ENCODE results near the gene RNASE8. TPM values are rescaled to one million over a fixed set of nuclear protein-coding genes. Genes with fewer than 3 reads are reported as not detected.
A peak's percentile ranks its signal among the peaks of the same experiment; 100 is the strongest.

RNASE8 gene
- total RNA-seq, 2 donors from 2014 or later = not detected

DNA sequence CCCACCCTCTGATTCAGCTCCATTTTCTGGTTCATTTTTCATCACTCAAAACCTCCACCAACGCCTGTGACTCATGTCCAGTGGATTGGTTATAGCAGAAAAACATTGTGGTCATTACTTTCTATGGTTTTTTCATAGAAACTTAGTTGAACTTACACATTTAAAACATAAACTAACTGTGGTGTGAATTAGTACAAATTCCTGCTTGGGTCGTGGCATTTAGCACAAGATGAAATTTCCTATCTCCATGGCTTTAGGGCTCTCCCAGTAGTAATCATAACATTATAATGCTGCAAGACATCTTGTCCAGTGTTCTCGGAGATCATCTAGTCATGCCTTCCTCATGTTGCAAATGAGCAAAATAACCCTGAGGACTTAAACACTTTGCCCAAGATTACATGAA is 8.3 kb upstream of the RNASE8 start:
- ATAC-seq (no peak), DNase-seq (no peak)
- H3K27ac Mint-ChIP-seq = no peak overlapping the region
- H3K4me3 Mint-ChIP-seq = no peak overlapping the region
- peaks cover 2% of the 10 kb centered on the region for H3K36me3 Mint-ChIP-seq (ENCODE audit: low read depth)
- H3K4me1 Mint-ChIP-seq = peaks cover 22% of the 10 kb centered on the region
- H3K9me3 ChIP-seq (ENCODE audit: control insufficient read depth, low read length, poor library complexity, severe bottlenecking) = no peaks in the 10 kb centered on the region
- H3K27me3 Mint-ChIP-seq = peaks cover 40% of the 10 kb centered on the region

- ATAC-seq (no peak), DNase-seq (no peak)
- peaks cover 31% of the 10 kb centered on the region for H3K27me3 Mint-ChIP-seq
- H3K36me3 Mint-ChIP-seq (ENCODE audit: low read depth) = peaks cover 2% of the 10 kb centered on the region
- H3K4me1 Mint-ChIP-seq = peaks cover 11% of the 10 kb centered on the region
- H3K27ac Mint-ChIP-seq = no peak overlapping the region
- H3K9me3 ChIP-seq (ENCODE audit: control insufficient read depth, low read length, poor library complexity, severe bottlenecking) = no peaks in the 10 kb centered on the region
- no peak overlapping the region for H3K4me3 Mint-ChIP-seq
Measured at GRCh38 chr14:21050597-21050996, 7.0 kb upstream of the RNASE8 start.

GRCh38 chr14:21053184-21054122 is 4.2 kb upstream of the RNASE8 start:
- peak overlapping the region; percentile 77 for H3K27ac Mint-ChIP-seq
- no peaks in the 10 kb centered on the region for H3K9me3 ChIP-seq (ENCODE audit: control insufficient read depth, low read length, poor library complexity, severe bottlenecking)
- peaks cover 34% of the 10 kb centered on the region for H3K27me3 Mint-ChIP-seq
- peaks cover 2% of the 10 kb centered on the region for H3K36me3 Mint-ChIP-seq (ENCODE audit: low read depth)
- DNase-seq (no peak), ATAC-seq (no peak)
- H3K4me3 Mint-ChIP-seq = no peak overlapping the region
- peaks cover 13% of the 10 kb centered on the region for H3K4me1 Mint-ChIP-seq

DNA sequence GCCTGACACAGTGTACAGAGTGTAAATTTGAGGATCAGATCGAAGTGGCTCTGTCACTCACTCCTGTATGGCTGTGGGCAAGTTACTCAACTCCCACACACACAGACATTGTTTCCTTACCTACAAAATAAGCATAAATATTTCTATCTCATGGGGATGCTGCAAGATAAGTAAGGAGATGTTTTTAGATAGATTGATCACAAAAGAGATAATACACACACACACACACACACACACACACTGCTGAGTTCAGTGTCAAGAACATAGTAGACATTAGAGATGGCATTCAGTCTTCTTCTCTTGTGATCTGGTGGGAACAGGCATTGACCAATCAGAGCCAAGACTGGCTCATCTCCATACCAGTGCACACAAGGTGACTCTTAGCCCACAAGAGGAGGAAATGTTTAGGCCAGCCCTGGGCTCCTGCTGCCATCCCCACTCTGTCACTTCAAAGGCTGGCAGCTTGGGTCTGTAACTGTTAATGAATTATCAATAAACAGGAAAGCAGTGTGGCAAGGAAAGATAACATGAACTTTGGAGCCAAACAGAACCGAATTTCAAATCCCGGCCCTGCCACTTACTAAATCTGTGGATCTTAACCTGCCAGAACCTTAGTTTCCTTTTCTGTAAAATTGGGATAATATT is 3.4 kb upstream of the RNASE8 start:
- Mint-ChIP-seq H3K4me3 (no peak overlapping the region), H3K27me3 (peaks cover 35% of the 10 kb centered on the region), H3K36me3 (ENCODE audit: low read depth) (peaks cover 2% of the 10 kb centered on the region), H3K4me1 (peaks cover 13% of the 10 kb centered on the region), H3K27ac (no peak overlapping the region)
- no peak for ATAC-seq
- no peaks in the 10 kb centered on the region for H3K9me3 ChIP-seq (ENCODE audit: control insufficient read depth, low read length, poor library complexity, severe bottlenecking)
- DNase-seq = no peak

GRCh38 chr14:21054768-21055145 is 2.9 kb upstream of the RNASE8 start:
- Mint-ChIP-seq H3K4me3 (no peak overlapping the region), H3K36me3 (ENCODE audit: low read depth) (peaks cover 2% of the 10 kb centered on the region), H3K27me3 (peaks cover 34% of the 10 kb centered on the region), H3K27ac (no peak overlapping the region), H3K4me1 (peaks cover 14% of the 10 kb centered on the region)
- no peak for ATAC-seq
- no peaks in the 10 kb centered on the region for H3K9me3 ChIP-seq (ENCODE audit: control insufficient read depth, low read length, poor library complexity, severe bottlenecking)
- no peak for DNase-seq

DNA sequence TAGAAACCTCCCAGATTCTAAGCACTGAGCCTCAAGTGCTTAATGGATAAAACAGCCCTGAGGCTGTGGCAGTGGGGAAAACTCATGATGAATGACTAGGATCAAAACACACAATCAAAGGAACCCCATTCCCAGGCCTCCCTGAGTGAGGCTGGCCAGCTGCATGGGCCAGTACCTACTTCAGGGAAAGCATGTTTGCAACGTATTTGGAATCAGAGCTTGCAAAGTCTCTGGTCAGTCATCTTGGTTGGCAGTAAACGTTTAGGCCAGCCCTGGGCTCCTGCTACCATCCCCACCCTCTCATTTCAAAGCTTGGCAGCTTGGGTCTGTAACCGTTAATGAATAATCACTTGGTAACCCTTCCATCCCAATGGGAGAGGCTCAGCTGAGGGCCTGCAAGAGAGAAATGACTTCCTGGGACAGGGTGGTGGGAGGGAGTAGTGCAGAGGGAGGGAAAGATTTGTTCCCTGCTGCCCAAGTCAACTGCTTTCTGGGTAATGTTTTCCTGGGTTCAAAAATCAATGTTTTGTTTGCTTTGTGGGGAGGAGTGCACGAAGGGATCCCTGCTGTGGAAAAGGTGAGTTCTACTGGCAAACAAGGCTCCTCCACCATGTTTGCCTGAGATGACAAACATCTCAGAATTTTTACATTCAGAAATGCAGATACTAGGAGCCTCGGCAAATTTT is 2.0 kb upstream of the RNASE8 start:
- no peak overlapping the region for H3K27ac Mint-ChIP-seq
- peaks cover 36% of the 10 kb centered on the region for H3K27me3 Mint-ChIP-seq
- H3K4me1 Mint-ChIP-seq = peaks cover 15% of the 10 kb centered on the region
- no peak overlapping the region for H3K4me3 Mint-ChIP-seq
- ATAC-seq (no peak), DNase-seq (no peak)
- peaks cover 6% of the 10 kb centered on the region for H3K36me3 Mint-ChIP-seq (ENCODE audit: low read depth)
- H3K9me3 ChIP-seq (ENCODE audit: control insufficient read depth, low read length, poor library complexity, severe bottlenecking) = no peaks in the 10 kb centered on the region

GRCh38 chr14:21056520-21057163 is 980 bp upstream of the RNASE8 start:
- H3K27me3 Mint-ChIP-seq = peaks cover 45% of the 10 kb centered on the region
- ATAC-seq = no peak
- H3K27ac Mint-ChIP-seq = no peak overlapping the region
- H3K4me3 Mint-ChIP-seq = no peak overlapping the region
- H3K36me3 Mint-ChIP-seq (ENCODE audit: low read depth) = peaks cover 10% of the 10 kb centered on the region
- no peak for DNase-seq
- peaks cover 15% of the 10 kb centered on the region for H3K4me1 Mint-ChIP-seq
- no peaks in the 10 kb centered on the region for H3K9me3 ChIP-seq (ENCODE audit: control insufficient read depth, low read length, poor library complexity, severe bottlenecking)

GRCh38 chr14:21058903-21059302 is 1.3 kb downstream of the RNASE8 start:
- ATAC-seq (no peak), DNase-seq (no peak)
- no peaks in the 10 kb centered on the region for H3K9me3 ChIP-seq (ENCODE audit: control insufficient read depth, low read length, poor library complexity, severe bottlenecking)
- peaks cover 8% of the 10 kb centered on the region for H3K36me3 Mint-ChIP-seq (ENCODE audit: low read depth)
- peak overlapping the region; percentile 14 for H3K27ac Mint-ChIP-seq
- peaks cover 52% of the 10 kb centered on the region for H3K27me3 Mint-ChIP-seq
- no peak overlapping the region for H3K4me3 Mint-ChIP-seq
- H3K4me1 Mint-ChIP-seq = peaks cover 8% of the 10 kb centered on the region

DNA sequence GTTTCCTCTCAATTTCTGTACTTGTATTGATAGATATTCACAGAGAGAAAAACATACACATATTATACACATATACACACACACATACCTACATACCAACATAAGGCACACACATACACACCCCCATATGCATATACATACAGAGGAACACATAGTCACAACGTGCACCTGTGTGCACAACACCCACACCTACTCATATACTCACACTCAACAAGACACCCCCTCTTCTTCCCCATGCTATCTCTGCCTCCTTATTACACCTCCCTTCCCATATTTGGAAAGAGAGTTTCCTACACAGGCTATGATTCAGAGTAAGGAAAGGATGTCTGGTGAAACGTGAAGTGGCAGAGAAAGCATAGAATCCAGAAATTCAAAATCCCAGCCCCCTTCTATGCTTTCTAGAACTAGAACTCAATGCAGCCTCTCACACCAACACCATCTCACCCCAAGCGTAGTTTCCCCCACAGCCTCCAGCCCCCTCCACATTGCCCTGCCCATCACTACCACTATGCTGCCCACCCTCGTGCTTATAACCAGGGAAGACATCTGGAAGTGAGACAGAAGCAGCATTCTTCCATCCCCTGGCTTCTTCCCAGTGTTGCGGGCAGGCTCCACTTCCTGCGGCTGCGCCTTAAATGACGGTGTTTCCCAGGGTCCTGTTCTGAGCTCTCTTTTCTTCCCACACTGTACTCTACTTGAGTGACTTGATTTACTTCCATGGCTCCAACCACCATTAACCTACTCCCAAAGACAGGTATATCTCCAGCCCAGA is 2.4 kb downstream of the RNASE8 start:
- H3K4me3 Mint-ChIP-seq = no peak overlapping the region
- H3K4me1 Mint-ChIP-seq = peaks cover 4% of the 10 kb centered on the region
- no peak for ATAC-seq

DNA sequence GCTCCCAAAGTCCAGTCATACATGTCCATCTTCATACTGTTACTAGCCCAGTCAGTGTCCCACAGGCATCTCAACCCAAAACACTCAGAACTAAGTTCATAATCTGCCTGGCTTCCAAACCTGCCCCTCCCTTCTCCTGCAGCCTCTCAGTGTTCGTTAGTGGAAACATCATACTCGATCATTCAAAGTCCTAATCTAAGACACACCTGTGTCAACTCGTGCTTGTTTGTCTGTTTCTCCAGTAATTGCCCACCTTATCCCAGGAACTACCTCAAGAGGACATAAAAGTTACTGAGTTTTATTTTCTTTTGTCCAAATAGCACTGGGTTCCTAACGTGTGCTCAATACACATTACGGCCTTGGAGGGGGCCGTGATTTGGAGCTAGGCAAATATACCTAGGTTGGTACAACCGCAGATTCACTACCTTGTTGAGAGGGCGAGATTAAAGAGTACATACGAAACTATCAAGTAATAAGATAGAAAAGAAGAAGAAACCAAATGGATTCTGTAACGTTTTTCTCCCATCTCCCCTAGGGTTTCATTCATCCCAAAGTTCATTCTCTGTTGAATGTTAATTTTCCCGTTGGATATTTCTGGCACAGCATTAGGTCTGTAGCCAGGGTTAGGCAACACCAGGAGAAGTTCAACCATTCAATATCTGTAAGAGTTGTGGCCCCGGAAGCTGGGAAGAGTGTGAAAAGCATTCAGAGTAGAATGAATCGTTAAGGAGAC is 3.2 kb downstream of the RNASE8 start:
- Mint-ChIP-seq H3K4me3 (no peak overlapping the region), H3K27ac (peak overlapping the region; percentile 19), H3K36me3 (ENCODE audit: low read depth) (peaks cover 10% of the 10 kb centered on the region), H3K27me3 (peaks cover 67% of the 10 kb centered on the region), H3K4me1 (peaks cover 4% of the 10 kb centered on the region)
- DNase-seq = no peak
- ATAC-seq = no peak
- H3K9me3 ChIP-seq (ENCODE audit: control insufficient read depth, low read length, poor library complexity, severe bottlenecking) = no peaks in the 10 kb centered on the region

More for the DNA sequence above, 2.4 kb downstream of the RNASE8 start:
- DNase-seq = no peak
- H3K27me3 Mint-ChIP-seq = peaks cover 59% of the 10 kb centered on the region
- no peaks in the 10 kb centered on the region for H3K9me3 ChIP-seq (ENCODE audit: control insufficient read depth, low read length, poor library complexity, severe bottlenecking)
- H3K36me3 Mint-ChIP-seq (ENCODE audit: low read depth) = peaks cover 8% of the 10 kb centered on the region
- H3K27ac Mint-ChIP-seq = peak overlapping the region; percentile 19

- H3K27me3 Mint-ChIP-seq = peaks cover 72% of the 10 kb centered on the region
- no peak overlapping the region for H3K27ac Mint-ChIP-seq
- ATAC-seq = no peak
- H3K36me3 Mint-ChIP-seq (ENCODE audit: low read depth) = peaks cover 10% of the 10 kb centered on the region
- H3K9me3 ChIP-seq (ENCODE audit: control insufficient read depth, low read length, poor library complexity, severe bottlenecking) = no peaks in the 10 kb centered on the region
- DNase-seq = no peak
- H3K4me3 Mint-ChIP-seq = no peak overlapping the region
- peaks cover 4% of the 10 kb centered on the region for H3K4me1 Mint-ChIP-seq
Measured at GRCh38 chr14:21061347-21061668, 3.7 kb downstream of the RNASE8 start.

DNA sequence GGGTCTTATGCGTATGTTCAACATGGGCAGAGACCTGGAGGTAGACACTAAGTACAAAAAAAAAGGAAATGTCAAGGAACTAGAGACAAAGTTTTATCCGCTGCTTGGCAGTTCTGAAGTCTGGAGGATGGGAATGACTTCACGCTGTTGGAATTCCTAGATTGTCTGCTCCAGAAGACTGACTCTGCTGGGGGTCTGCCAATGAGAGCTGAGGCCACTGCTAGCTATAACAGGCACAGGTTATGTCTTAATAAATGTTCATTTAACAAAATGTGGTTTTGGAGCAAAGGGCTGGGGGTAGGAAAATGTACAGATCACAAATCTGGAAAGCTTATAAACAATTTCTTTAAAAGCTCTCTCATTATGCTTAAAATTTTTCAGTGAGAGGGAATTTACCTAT is 5.9 kb downstream of the RNASE8 start:
- Mint-ChIP-seq H3K27me3 (peaks cover 86% of the 10 kb centered on the region), H3K4me3 (no peak overlapping the region)
- no peak for ATAC-seq

More for the DNA sequence above, 5.9 kb downstream of the RNASE8 start:
- peaks cover 10% of the 10 kb centered on the region for H3K36me3 Mint-ChIP-seq (ENCODE audit: low read depth)
- H3K9me3 ChIP-seq (ENCODE audit: control insufficient read depth, low read length, poor library complexity, severe bottlenecking) = no peaks in the 10 kb centered on the region
- peaks cover 6% of the 10 kb centered on the region for H3K4me1 Mint-ChIP-seq
- no peak overlapping the region for H3K27ac Mint-ChIP-seq
- DNase-seq = no peak

Measured in T-helper 17 cell (primary cell).